ENCODE results near the gene ANGPTL4. TPM values are rescaled to one million over a fixed set of nuclear protein-coding genes. Genes with fewer than 3 reads are reported as not detected.
A peak's percentile ranks its signal among the peaks of the same experiment; 100 is the strongest.

The ANGPTL4 gene
- total and polyA plus RNA-seq, 2 of the 13 experiments (the other 11 are each of a cell fraction or from before 2014, with no cell fraction given): 0.80 to 21.7 TPM

GRCh38 chr19:8393871-8394250 is 29.9 kb downstream of the ANGPTL4 start:
- 88% methylated on average over 5 of the region's 8 CpGs for WGBS (ENCODE audit: low lambda C conversion rate)
- H4K20me1 ChIP-seq (ENCODE audit: insufficient read depth, low read length): peaks cover 9% of the 10 kb centered on the region
- no peaks in the 10 kb centered on the region for H3K9me3 ChIP-seq (ENCODE audit: low read length)
- DNase-seq (ENCODE audit: low spot score): no peak
- no peak overlapping the region for H2AFZ ChIP-seq (ENCODE audit: low read length)
- FAIRE-seq: no peak
- peaks cover 73% of the 10 kb centered on the region for H3K4me1 ChIP-seq (ENCODE audit: insufficient read depth, low read length)
- H3K4me2 ChIP-seq (ENCODE audit: low read depth, low read length): peak overlapping the region; percentile 37; the same call in 1 of the 2 replicates
- in situ Hi-C loops (cut with HindIII; ENCODE audit: extremely low pct_ligation_motif_present, low pct_unique_long_range_greater_than_20kb) (no loop called here), intact Hi-C loops (cut with micrococcal nuclease; ENCODE audit: unreplicated experiment) (no loop called here)
- no TSS peak for BruUV-seq (replicated peaks)
- peak overlapping the region in 1 of 3 experiments; percentile 30; a peak in 1 of 6 replicates for H3K4me3 ChIP-seq (replicated peaks in 1 of 3; ENCODE audit: insufficient read depth in 1 of 3, low read depth in 2 of 3, low read length in 3 of 3)
- CTCF ChIA-PET (ENCODE audit: low intra/inter-chr PET ratio, low total read pairs): interaction anchor here (1.5 kb wide), 1 partner anchor 40 kb away, joined by 5 read pairs; no protein-coding TSS in a partner anchor
- no peaks in the 10 kb centered on the region; a peak in 1 of 5 replicates for H3K36me3 ChIP-seq (replicated peaks in 1 of 2; ENCODE audit: control insufficient read depth in 1 of 2, insufficient read depth in 2 of 2, low read length in 2 of 2)
- no peaks in the 10 kb centered on the region for H3K27me3 ChIP-seq (ENCODE audit: control insufficient read depth in 1 of 2, insufficient read depth in 2 of 2, low read length in 2 of 2)
- H3K9ac ChIP-seq (ENCODE audit: insufficient read depth, low read depth, low read length): 0 out of 2 replicates have a peak overlapping the region, but pooled peaks have one; percentile 32
- peaks cover 57% of the 10 kb centered on the region for H3K79me2 ChIP-seq (ENCODE audit: insufficient read depth, low read length)
- POLR2A ChIA-PET: interaction anchor here (0.9 to 1.8 kb wide), 9 partner anchors 11 to 73 kb away, joined by 3 to 12 read pairs (median 4); partner anchors contain the start of genes ANGPTL4, MARCHF2, NDUFA7 and RPS28
- no peak for ATAC-seq
- H3K27ac ChIP-seq (ENCODE audit: extremely low read length, insufficient read depth, low read length): peak overlapping the region; percentile 74
- TF ChIP-seq GMEB2 (CRISPR knock-in tag; IDR thresholded peaks at IDR 0.05; ENCODE audit: low read depth) (no peak), ZNF274 (CRISPR knock-in tag; IDR thresholded peaks at IDR 0.05) (no peak), ZSCAN12 (CRISPR knock-in tag; IDR thresholded peaks at IDR 0.05) (no peak), ZNF563 (CRISPR knock-in tag; IDR thresholded peaks at IDR 0.05) (no peak), BRCA1 (CRISPR knock-in tag; IDR thresholded peaks at IDR 0.05) (no peak), HDAC2 (CRISPR knock-in tag; IDR thresholded peaks at IDR 0.05) (no peak), KLF15 (CRISPR knock-in tag; IDR thresholded peaks at IDR 0.05; ENCODE audit: borderline replicate concordance) (no peak), ZFAT (CRISPR knock-in tag; conservative IDR thresholded peaks at IDR 0.05) (no peak), ZNF225 (CRISPR knock-in tag; IDR thresholded peaks at IDR 0.05) (0 out of 2 replicates have a peak, but pooled peaks have one; percentile 14), PLSCR1 (CRISPR knock-in tag; IDR thresholded peaks at IDR 0.05; ENCODE audit: borderline replicate concordance) (no peak), AKAP8 (CRISPR knock-in tag; IDR thresholded peaks at IDR 0.05) (peak; percentile 11; the same call in 1 of the 2 replicates), HNRNPL (IDR thresholded peaks at IDR 0.05; ENCODE audit: low read depth, low read length) (peak; percentile 91), JDP2 (CRISPR knock-in tag; IDR thresholded peaks at IDR 0.05; ENCODE audit: borderline replicate concordance) (no peak), ZNF362 (CRISPR knock-in tag; IDR thresholded peaks at IDR 0.05; ENCODE audit: borderline replicate concordance) (no peak), ZNF891 (CRISPR knock-in tag; IDR thresholded peaks at IDR 0.05) (no peak), NAIF1 (CRISPR knock-in tag; IDR thresholded peaks at IDR 0.05; ENCODE audit: borderline replicate concordance) (no peak), ZNF800 (CRISPR knock-in tag; IDR thresholded peaks at IDR 0.05) (no peak), ZNF484 (CRISPR knock-in tag; IDR thresholded peaks at IDR 0.05; ENCODE audit: borderline replicate concordance, low read depth) (no peak), MATR3 (CRISPR knock-in tag; IDR thresholded peaks at IDR 0.05) (no peak), SOX5 (CRISPR knock-in tag; IDR thresholded peaks at IDR 0.05; ENCODE audit: borderline replicate concordance) (no peak), MYC (CRISPR knock-in tag; IDR thresholded peaks at IDR 0.05; ENCODE audit: borderline replicate concordance) (no peak)
